GM19193 (cell line): ENCODE results near the gene HOXC10.
A peak's percentile ranks its signal among the peaks of the same experiment; 100 is the strongest.

Source experiments
- POLR2A ChIP-seq: IDR thresholded peaks from 4 replicates; pipeline ENCODE4 v1.6.1; 2011; ENCODE audit not compliant: insufficient read depth, insufficient read length; ENCODE audit errors: extremely low read depth

The HOXC10 gene

DNA sequence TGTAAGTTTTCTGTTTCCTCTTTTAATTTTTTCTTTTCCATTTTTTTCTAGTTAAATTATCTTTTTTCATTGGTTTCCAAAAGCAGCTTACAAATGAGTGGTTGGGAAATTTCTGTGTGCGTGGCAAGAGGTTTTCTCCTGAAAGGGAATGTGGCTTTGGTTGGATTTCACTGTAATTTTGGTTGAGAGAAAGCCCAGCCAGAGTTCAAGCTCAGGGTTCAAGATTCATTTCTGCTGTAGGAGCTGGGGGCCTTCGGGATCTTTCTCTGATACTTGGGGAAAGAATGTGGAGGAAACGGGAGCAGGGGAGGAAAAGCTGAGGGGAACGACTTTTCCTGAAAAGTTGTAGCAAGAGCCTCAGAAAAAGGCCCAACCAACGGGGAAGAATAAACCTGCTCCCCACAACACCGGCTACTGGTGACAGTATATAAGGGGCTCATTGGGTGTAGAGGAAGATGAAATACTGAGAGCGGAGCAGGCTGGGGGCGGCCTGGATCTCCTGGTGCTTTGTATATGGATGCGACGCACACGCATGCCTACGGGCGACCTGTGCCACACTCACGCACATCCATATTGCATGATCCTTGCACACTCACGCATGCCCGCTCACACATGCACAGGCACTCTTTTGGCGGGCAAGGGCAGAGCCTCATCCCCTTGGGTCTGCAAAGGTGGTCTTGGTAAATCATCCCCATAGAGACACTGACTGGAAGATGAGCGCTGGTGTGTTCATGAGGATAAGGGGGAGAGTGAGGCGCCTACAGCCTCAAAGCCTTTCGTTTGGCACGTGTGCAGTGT, 1.9 kb downstream of the HOXC10 start:
- TF ChIP-seq POLR2A: no peak

DNA sequence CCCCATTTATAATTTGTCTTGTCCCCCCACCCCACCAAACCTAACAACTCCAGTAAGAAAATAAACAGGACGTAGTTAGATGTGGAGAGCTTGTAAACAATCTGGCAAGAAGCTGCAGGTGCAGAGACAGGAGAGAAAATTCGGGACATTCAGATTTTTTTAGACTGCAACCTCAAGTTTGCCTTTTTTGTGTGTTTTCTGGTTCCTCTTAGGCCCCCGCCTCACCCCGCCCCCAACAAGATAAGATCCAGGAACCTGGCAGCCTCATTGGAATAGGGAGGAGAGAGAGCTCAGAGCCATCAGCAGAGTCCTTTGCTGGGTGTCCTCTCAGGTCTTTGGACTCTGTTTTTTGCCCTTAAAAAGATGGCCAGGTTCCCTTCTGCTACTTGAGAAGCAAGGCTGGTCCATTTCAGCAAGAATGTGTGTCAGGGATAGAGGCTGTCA, 2.9 kb downstream of the HOXC10 start:
- no peak for TF ChIP-seq POLR2A

DNA sequence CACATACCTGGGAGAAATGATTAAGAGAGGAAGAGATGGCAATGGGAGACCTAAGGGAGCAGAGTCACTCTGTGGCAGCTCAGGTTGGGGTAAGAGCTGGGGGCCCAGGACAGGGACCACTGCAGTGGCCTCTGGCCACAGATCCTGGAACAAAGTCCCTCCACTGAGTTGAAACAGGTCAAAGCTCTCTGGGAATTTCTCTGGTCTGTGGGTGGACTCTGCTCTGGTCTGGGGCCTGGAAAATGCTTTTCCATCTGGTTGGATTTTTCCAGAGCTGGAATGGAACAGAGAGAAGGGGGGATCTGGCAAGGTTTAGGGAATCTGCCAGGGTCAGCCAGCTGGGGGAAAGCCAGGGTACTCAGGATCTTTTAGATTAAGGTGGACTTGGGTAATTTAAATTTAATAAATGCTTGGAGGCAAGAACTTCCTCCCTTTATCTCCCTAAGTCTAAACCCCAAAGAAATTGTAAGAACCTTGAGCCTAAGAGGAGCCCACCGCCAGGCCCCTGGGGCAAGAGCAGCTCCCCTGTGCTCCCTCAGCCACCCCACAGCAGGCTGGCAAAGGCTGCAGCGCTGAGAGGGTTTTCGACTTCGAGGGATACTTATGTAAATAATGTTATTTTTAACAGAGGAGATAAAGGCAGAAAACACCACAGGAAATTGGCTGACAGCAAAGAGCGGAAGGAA, 3.7 kb downstream of the HOXC10 start:
- TF ChIP-seq POLR2A: no peak

DNA sequence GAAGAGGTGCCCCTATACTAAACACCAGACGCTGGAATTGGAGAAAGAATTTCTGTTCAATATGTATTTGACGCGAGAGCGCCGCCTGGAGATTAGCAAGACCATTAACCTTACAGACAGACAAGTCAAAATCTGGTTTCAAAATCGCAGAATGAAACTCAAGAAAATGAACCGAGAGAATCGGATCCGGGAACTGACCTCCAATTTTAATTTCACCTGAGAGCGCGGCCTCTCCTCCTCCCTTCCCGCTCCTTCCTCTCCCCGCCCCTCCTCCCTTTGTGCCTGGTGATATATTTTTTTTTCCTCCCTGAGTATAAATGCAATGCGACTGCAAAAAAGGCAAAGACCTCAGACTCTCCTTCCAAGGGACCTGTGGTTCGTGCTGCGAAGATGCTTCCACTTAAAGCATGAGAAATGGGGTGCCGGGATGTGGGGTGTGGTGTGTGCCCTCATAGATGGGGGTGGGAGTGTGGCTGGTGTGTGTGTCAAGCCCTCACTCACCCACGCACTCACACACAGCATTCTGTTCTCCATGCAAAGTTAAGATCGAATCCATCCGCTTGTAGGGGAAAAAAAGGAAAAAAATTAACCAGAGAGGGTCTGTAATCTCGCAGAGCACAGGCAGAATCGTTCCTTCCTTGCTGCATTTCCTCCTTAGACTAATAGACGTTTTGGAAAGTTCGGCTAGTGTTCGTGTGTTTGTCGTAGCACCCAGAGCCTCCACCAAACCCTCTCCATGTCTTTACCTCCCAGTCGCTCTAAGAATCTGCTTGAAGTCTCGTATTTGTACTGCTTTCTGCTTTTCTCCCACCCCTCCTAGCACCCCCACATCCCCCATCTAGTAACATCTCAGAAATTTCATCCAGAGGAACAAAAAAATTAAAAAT, 4.5 kb downstream of the HOXC10 start:
- no peak for TF ChIP-seq POLR2A

DNA sequence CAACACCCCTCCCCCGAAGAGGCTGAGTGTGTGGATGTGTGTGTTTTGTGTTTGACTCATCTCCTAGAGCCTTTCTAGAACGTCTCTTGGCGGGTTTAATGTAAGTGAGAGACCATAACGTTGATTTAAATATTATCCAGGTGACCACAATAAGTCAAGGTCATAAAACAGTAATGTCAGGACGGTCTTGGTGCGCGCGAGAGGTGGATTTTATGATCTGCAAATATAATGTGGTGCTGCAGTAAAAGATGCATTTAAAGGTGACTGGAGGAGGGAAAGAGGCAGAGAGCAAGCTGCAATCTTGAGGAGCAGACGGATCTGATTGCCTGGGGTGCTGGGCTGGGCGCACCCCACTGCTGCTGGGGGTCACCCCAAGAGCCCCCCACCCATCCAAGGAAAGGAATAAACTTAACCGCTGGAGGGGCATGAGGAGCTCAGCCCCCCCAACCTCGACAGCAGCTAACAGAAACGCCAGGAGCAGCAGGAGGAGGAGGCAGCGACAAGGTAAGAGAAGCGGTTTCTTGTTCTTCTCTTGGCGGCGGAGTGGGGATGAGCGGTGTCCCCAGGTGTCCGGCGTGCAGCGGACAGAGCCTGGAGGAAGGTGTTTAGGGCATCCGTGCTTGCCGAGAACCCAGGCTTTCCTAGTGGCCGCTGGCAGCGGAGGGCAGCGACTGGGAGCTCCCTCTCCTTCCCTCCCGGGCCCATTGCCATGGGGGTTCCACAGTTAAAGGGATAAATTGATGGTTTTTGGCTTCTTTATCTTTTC, 5.5 kb downstream of the HOXC10 start:
- no peak for TF ChIP-seq POLR2A

DNA sequence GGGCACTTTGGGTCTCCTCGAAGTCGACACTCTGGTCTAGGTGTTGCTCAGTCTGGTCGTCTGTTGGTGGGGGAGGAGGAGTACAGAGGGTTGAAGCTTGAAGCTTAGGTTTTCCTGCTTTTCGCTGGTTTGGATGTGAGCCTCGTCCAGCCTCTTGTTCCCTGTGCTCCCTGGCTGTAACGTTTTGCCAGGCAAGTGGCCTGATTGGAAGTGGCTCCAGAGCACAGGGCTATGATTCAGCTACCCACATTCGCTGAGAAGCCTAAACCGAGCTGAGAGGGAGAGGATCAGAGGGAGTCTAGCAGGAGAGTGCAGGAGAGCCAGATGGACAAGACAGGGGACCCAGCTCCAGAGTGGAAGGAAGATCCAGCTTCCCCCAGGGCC, 6.1 kb downstream of the HOXC10 start:
- no peak for TF ChIP-seq POLR2A

DNA sequence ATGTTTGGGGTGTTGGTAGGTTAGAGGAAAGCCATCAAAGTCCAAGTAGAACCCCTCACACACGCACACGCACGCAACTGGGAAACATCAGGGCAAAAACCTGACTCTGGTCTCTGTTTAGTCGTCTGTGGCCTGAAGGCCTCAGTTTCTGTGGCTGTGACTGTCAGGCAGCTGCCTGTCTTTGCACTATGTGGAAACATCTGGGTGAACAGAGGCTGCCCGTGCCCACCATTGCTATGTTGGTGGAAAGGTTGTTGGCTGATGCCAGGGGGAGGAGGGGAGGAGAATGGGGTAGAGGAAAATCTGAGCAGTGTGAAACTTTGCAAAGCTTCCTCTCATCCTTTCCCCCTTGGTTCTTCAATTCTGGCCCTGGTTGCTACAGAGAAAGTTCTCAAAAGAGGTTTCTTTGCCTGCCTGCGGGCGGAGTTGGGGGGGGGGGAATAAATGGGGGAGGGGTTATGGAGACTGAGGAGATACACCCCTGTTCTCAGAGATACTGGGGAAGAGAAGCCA, 7.5 kb downstream of the HOXC10 start:
- no peak for TF ChIP-seq POLR2A

DNA sequence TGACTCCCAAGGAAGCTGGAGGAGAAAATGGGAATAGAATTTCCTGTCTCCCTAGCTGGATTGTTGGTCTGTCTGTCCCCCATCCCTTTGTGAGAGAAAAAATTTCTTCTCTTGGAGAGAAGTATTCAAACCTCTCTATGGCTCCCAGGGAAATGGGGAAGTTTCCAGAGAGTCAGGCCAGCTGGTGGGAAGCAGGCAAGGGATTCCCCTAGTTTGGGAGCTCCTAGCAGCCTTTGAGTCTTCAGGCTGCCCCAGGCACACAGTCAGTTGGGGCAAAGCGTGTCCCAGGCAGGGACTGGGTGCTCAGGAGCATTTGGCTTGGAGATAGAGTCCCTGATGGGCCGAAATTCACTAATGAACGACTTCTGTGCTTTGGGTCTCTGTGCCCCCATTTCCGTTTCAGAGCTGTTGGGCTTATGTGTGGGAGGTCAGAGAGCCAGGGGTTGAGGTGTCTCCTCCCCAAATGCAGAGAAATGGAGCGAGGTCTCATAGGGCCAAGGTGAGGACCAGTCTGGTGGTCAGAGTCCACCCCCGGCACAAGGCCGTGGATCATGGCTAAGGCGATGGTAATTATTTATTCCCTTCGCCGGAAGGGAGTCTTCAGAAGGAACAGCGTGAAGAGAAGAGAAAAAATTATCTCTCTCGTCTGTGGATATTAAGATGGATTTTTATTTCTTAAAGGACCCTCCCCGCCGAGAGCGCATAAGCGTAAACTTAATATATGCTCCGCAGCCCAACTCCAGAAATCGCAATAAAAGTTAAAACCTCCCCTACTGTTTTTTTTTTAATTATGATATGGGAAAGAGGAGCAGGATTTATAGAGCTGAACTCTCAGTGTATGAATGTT, 8.4 kb downstream of the HOXC10 start:
- TF ChIP-seq POLR2A: no peak

DNA sequence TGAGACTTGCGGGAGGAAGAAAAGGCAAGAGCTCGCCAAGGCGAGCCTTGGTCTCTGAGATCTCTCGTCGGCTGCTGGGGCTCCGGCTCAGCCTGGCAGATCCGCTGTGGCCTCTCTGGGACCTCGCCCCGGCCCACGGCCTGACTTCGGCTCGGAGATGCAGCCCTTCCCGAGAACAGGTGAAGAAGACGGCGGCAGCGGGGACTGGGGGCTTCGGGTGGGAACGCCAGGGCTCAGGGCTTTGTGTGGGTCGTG, 9.0 kb downstream of the HOXC10 start:
- no peak for TF ChIP-seq POLR2A

DNA sequence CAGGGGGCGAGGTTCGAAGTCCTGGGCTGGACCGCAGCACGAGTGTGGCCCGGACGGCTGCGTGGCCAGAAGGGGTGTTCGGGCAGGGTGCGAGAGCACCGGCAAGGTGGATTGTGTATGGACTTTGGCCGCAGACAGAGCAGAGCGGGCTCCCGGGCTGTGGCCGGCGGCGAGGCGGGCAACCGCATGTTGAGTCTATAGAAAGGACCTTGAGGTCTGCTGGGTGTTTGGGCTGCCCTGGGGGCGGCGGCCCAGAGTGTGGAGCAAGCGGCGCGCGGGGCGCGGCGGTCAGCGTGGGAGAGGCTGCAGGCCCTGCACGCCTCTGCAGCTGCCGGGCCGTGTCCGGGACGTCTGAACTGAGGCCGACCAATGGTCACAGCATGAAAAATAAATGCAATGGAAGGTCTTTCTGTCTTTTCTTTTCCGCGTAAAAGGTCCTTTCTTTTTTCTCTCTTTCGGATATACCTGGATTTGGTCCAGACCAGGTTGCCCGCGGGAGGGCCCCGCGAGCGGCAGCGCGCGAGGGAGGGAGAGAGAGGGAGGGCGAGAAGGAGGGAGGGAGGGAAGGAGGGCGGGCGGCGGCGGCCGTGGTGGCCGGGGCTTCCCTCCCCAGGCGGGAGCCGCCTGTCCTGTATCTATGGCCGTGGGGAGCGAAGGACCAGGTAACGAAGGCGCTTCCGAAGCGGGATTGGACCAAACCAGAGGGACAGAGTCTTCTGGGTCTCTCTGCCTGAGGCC, 9.5 kb downstream of the HOXC10 start:
- no peak for TF ChIP-seq POLR2A

DNA sequence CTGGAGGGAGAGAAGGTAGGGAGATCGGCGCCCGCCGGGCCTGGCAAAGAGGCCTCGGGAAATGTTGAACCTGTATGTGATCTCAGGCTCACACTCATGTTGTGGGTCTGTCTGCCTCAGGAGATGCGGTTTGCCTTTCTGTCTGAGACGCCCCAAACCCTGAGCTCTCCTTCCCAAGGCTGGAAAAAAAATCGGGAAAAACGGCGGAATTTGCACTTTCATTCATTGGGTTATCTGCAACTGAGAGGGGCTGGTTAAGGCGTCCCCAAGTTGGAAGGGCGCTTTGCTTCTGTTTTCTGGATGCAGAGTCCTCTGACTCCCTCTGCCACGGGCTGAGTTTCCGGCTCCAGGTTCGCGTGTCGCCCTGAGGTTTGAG, 10.0 kb downstream of the HOXC10 start:
- no peak for TF ChIP-seq POLR2A

DNA sequence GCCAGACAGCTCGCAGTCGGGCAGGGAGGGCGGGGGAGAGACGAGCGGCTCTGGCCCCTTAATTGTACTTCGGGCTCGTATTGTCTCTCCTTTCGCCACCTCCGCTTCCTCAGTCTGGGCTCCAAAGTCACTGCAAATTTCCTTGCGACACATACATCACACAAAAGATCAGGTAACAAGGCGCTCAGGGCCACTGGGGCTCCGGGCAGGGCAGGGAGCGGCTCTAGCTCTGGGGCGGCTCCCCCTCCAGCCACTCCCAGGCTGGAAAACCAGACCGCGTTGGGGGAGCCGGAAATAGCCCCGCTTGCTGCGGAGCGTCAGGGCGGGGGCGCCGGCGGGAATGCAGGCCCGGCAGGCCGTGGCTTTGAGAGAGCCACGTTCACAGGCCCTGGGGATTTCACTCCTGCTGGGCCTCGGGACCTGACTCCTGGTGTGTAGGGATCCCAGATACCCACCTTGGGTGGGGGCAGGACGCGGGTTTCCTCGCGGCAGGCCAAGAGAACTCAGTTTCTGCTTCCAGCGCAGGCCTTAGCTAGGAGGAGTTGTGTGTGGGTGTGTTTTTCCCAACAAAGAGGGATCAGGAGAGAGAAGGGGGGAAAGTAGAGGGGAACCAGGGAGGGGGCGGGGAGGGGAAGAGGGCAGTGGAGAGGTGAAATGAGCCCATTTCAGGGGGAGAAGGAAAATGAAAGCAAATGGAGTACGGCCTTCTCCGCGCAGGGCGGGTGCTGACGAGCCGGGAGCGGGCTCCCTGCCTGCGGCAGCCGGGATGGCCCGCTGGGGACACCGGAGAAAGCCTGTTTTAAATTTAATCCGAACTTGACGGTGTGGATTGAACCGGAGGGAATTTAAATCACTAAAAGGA, 10.7 kb downstream of the HOXC10 start:
- peak; percentile 28 for TF ChIP-seq POLR2A
